C4-2B (cell line): ENCODE data around the gene KRT79.

ENCODE experiments used
- CTCF ChIP-seq: fragments of 450-650 bp; conservative IDR thresholded peaks from 2 replicates; pipeline ENCODE4 v1.5.1; 2017; ENCODE audit warnings: mild to moderate bottlenecking
- ZFX ChIP-seq: fragments of 450-650 bp; IDR thresholded peaks from 2 replicates; pipeline ENCODE4 v1.6.1; 2017

GRCh38 chr12:52835271-52836041 is 1.3 kb upstream of the KRT79 start:
- no peak for TF ChIP-seq CTCF
- TF ChIP-seq ZFX = no peak
